ENCODE data around the gene TTBK2.

DNA sequence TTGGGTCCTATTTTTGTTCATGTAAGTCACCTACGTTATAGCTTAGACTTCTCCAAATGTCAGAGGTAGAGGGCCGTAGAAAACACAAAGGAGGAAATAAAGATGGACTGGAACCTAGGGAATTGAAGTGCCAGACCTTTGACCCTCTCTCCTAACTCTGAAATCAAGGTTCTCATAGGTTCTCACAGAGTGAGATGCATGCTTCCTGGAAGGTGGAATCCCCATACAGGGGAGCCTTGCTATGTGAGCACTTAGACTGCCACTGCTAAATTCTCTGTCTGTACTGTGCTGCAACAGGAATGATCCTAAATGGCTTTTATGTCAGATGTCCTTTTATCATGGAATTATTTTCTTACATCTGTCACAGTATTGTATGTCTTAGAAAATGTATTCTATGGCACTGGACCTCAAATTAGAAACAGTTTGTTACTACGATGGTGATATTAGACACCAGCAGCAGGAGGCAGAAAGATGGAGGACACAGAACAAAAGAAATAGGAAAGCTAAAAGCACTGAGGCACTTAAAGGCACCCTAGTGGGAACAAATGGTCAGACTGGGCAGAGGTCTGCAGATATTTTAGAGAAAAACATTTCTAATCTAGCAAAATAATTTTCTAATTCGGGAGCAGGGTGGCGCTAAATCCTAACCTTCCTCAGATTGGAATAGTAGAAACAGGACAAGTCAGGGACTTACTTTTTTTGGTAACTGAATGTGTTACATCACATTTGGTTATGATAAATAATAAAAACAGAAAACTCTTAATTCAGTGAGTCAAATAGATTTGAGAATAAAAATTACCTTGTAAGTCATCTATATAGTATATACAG is 123.4 kb downstream of the TTBK2 start:
- TF ChIP-seq POLR2A (IDR thresholded peaks at IDR 0.05; ENCODE audit: low read length) (no peak), GATA1 (IDR thresholded peaks at IDR 0.05; ENCODE audit: low read depth, low read length) (no peak)
